Hematopoietic multipotent progenitor cell treated with erythropoietin and hydrocortisone succinate and interleukin-3 and kit ligand, for 4 days (in vitro differentiated cells): Measurements from ENCODE around the gene PTPRN2.
"Not testable (repeated sequence)": the region's sequence is repeated elsewhere in the genome, so short reads cannot be mapped to it uniquely, and the experiment has no call there.

Source experiments
- DNase-seq: peaks from one replicate; pipeline ENCODE4 v3.0.0-alpha.2; 2015

PTPRN2 gene

GRCh38 chr7:158054081-158054480 lies 533.5 kb downstream of the PTPRN2 start:
- DNase-seq = no peak

DNA sequence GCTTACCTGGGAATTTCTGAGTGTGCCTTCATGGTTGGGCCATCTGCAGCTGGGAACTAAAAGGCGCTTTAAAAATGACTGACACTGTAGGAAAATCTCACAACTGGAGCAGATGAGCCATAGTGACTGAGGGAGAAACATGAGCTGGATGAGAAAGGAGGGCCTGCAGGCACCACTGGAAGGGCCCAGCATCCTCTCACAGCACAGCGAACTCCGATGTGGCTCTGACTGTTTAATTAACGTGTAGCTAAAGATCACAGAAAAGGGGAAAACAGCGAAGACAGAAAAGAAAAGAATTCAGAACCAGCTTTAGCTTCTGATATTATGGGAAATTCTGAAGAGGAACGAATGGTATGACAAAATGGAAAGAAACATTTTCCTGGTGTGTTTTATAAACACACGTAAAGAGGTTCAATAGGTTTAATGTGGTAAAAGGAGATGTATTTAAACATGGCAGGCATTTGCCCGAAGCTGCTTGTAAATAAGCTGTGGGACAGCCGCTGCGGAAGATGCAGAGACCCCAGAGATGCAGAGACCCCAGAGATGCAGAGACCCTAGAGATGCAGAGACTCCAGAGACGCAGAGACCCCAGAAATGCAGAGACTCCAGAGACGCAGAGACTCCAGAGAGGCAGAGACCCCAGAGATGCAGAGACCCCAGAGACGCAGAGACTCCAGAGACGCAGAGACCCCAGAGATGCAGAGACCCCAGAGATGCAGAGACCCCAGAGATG lies 534.3 kb downstream of the PTPRN2 start:
- DNase-seq = no peak

DNA sequence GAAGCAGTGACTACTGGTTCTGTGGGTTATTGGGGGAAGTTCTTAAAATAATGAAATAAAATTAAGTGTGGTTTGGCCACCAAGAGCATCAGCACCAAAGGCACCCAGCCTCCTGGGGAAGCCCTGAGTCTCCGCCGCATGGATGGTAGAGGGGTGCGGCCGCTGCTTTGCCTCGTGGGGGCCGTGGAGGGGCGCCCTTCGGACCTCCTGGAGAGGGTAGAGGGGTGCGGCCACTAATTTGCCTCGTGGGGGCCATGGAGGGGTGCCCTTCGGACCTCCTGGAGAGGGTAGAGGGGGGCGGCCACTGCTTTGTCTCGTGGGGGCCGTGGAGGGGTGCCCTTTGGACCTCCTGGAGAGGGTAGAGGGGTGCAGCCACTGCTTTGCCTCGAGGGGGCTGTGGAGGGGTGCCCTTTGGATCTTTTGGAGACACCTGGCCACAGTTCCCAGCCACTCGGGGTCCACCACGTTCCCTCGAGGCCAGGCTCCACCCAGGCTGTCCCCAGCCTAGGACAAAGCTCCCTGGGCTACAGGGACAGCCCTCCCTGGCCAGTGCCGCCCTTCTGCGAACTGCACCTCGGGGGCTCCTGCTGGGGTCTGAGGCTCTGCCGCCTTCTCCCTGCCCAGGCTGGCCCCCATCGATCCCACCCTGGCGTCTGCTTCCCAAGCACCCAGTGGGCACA lies 535.1 kb downstream of the PTPRN2 start:
- no peak for DNase-seq

DNA sequence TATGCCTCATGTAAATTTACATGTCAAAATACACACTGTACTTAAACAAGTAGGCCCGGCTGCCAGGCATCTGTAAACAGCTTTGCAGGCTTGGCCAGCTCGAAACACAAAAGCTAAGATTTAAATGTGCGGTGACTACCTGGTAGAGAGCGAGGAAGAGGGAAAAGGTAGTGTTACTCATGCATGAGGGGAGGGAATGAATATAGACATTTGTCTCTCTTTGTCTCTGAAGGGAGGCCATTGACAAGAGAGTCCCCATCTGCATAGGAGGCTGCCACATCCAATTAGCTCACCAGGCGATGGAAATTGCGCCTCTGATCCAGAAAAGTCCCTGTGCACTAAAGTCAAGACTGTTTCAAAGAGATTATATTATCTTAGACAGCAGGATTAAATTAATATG lies 535.8 kb downstream of the PTPRN2 start:
- no peak for DNase-seq

DNA sequence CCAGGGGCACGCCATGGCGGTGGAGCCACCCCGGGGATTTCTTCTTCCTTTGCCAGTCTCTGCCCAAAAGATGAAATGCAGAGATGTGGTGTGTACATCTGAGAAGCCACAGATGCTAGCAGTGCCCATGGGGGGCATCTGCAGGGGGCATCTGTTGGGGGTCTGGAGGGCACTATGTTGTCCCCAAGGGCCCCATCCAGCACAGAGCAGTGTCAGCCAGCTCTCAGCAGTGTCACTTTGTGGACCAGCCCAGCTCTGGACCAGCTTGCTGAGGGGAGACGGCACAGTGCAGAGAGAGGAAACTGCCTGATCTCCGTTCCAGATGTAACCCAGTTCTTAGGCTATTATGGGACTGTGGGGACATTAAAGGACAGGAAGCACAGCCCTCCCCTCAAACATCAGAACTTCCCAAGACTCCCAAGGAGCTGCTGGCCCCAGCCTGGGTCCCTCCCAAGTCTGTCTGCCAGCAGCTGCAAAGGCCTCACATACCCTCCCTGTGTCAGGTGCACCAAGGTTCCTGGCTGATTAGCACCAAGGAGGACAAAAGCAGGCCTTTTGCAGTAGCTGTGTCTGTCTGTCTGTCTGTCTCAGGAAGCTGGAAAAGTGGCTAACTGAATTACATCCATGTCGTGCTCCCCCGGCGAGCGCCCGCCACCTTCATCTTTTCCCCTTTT lies 536.5 kb downstream of the PTPRN2 start:
- DNase-seq = no peak

DNA sequence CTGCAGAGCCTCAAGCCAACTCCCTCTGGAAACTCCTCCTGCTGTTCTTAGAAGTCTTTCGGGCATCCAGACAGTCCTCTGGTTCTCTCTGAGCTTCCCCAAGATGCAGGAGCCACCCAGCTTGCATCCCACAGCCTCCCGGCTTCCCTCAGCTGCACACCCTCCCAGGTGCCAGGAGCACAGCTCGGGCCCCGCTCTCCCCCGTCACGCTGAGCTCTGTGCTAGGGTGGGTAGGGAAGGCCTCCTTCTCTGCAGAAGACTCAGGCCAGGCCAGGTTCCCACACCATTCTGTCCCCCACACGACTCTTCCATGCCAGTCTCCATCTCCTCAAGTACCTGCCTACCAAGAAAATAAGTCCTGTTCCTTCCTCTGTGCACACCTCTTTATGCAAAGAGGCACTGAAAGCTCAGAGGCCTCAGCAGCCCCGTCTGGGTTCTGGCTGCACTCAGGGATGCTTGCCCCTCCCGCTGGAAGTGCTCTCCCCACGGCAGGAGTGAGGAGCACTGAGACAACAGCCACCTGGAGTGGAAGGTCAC lies 537.1 kb downstream of the PTPRN2 start:
- DNase-seq = no peak

- no peak for DNase-seq
These were observed 538.4 kb downstream of the PTPRN2 start for GRCh38 chr7:158049271-158049670.

- no peak for DNase-seq
These were observed 539.1 kb downstream of the PTPRN2 start for GRCh38 chr7:158048569-158048968.

- no peak for DNase-seq
These were observed 540.1 kb downstream of the PTPRN2 start for GRCh38 chr7:158047391-158048059.

DNA sequence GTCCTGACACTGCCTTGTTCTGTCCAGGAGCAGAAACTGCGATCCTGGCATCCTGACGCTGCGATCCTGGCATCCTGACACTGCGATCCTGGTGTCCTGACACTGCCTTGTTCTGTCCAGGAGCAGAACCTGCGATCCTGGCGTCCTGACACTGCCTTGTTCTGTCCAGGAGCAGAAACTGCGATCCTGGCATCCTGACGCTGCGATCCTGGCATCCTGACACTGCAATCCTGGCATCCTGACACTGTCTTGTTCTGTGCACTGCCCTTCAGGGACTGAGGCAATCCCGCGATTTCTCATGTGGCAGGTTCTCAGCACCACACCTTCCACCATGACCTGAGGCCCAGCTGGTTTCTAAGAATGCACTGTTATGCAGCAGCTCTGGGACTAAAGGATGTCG lies 541.4 kb downstream of the PTPRN2 start:
- not testable (repeated sequence) for DNase-seq

DNA sequence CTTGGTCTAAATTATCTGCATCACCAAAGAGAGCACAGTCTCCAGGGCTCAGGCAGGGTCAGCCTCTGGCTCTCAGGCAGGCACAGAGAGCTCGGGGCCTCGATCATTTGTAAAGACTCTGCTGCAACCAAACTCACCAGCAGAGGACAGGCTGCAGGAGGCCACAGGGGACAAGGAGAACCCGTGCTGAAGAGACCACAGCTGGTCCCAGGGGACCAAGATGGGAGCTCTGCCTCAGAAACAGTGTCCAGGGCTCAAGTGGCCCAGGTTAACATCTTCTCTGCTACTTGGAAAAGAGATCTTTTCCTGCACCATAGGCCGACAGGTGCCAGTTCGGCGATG lies 543.2 kb downstream of the PTPRN2 start:
- no peak for DNase-seq

DNA sequence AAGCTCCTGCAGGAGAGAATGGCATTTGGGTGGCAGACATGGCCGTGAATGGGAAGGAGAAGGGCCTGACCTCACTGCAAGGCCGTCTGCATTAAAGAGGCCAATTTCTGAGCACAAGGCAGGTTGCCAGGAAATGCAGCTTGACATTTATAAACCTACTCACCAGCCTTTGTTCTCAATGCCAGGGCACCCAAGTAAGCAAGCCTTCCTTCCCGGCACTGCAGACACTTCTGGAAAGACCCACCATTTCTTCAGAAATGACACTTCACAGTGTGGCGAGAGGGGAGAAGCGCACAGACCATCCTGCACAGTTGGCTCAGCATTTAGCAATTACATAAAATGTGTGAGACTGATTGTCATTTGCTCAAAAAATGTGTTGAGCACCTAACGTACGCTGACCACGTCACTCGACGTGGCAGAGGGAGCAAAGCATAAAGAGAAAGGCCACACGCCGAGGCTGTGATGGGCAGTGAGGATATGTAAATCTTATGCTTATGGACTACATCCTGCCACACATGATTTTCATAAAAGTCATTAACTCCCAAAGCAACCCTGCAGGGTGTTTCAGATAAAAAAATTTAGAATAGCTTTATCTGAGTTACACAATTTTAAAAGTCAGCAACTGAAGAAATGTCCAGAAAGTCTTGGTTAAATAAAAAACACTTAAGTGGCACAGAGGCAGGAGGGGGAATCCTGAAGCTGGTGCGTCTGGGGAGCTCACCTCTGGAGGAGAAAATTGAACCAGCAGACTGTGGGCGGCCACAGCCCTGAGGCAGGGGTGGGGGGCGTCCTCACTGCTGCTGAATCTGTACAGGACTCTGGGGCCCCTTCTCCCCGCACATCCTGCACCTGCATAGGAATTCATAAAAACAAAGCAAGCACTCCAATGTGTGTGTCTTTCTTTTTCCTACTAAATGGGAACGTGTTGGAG lies 543.8 kb downstream of the PTPRN2 start:
- no peak for DNase-seq

GRCh38 chr7:158042156-158042880 lies 545.3 kb downstream of the PTPRN2 start:
- no peak for DNase-seq

DNA sequence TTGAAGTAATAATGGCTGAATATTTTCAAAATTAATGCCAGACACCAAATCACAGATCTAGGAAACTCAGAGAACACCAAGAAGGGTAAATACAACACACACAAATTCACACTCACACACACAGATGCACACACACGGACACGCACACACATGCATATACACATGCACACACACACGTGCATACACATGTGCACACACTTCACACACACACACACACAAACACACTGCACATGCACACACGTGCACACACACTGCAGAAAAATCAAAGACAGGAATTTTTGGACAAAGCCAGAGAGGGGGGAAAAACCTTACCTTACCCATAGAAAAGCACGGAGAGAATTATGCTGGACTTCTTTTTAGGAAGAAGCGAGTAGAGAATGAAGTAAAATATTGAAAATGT lies 547.4 kb downstream of the PTPRN2 start:
- no peak for DNase-seq

- DNase-seq = no peak
These were observed 548.4 kb downstream of the PTPRN2 start for GRCh38 chr7:158039270-158039669.

GRCh38 chr7:158037211-158037610 lies 550.4 kb downstream of the PTPRN2 start:
- DNase-seq = no peak

GRCh38 chr7:158035343-158035742 lies 552.3 kb downstream of the PTPRN2 start:
- DNase-seq = no peak

GRCh38 chr7:158034571-158034970 lies 553.1 kb downstream of the PTPRN2 start:
- no peak for DNase-seq

- not testable (repeated sequence) for DNase-seq
These were observed 553.7 kb downstream of the PTPRN2 start for GRCh38 chr7:158033925-158034324.

DNA sequence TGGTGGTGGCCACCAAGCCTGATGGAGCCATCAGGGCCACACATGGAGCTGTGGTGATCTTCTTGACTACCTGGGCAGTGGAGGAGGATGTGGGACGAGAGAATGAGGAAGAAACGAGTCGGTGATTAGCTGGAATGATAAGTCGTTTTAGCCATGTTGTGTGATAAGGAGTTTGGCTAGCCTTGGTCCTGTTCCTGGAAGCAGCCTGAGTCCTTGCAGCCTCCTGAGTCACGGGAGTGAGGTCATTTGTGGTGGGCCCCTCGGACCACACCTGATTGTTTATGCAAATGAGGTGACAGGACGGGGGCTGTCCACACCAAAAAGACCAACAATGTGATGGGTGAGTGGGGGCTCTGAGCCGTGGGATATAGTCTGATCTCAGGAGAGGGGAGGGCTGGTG lies 554.4 kb downstream of the PTPRN2 start:
- no peak for DNase-seq

- no peak for DNase-seq
These were observed 555.0 kb downstream of the PTPRN2 start for GRCh38 chr7:158032561-158033115.
